A172 (cell line): Measurements from ENCODE around the gene BST1. TPM values are rescaled to one million over a fixed set of nuclear protein-coding genes. Genes with fewer than 3 reads are reported as not detected.

Source experiments
- DNase-seq: peaks from one replicate; pipeline ENCODE4 v3.0.0-alpha.2; 2015; ENCODE audit warnings: low spot score
- total RNA-seq: library from RNA; depleted of rRNA; stranded (reverse); fragments of >200 nt; shearing (Covaris generic); gene quantifications from 2 replicates; pipeline ENCODE4 v1.2.3, GENCODE V29; 2014

Gene BST1
- total RNA-seq, 1 experiment from 2014 or later: not detected

- no peak for DNase-seq
Observed at GRCh38 chr4:15676039-15676438, 26.8 kb upstream of the BST1 start.

DNA sequence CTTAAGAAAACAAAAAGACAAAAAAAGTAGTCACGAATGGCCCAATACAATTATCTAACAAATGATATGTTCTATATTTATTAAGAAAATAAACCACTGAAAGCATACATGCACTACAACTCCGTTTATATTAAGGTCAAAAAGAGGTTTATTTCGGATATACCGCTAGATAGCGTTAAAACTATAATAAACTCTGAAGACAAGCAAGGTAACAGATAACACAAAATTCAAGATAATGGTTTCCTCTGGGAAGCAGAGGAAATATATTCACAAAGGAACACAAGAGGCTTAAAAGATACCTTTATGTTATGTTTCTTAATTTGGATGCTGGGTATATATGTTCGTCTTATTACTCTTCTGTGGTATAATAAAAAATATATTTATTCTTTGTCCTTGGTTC lies 26.0 kb upstream of the BST1 start:
- DNase-seq: no peak

DNA sequence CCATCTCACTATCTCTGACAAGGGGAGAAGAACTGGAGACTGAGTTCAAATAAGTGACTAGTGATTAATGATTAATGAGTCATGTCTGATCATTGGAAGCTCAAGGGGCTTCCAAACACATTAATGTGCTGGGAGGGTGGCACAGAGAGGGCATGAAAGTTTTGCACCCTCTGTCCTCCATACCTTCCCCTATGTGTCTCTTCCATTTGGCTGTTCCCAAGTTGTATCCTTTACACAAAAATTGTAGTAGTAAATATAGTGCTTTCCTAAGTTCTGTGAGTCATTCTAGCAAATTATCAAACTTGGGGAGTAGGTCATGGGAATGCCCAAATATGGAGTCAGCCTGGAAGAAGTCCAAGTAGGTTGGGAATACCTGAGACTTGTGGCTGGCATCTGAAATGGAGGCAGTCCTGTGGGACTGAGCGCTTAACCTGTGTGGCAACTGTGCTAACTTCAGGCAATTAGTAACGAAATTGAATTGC lies 25.3 kb upstream of the BST1 start:
- peak; percentile 82 for DNase-seq

DNA sequence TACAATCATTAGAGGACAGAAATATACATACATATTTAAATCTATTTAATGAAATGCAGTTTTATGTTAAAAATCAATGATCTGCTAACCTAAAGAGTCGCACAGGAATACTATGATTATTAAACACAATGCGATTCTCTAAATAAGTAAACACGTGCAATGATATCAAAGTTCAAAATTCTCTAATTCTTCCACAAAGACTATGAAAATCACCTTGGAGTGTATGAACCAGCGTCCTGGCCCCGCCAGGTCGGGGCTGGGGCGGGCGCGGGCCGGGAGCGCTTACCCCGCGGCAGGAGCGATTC lies 21.8 kb upstream of the BST1 start:
- no peak for DNase-seq

DNA sequence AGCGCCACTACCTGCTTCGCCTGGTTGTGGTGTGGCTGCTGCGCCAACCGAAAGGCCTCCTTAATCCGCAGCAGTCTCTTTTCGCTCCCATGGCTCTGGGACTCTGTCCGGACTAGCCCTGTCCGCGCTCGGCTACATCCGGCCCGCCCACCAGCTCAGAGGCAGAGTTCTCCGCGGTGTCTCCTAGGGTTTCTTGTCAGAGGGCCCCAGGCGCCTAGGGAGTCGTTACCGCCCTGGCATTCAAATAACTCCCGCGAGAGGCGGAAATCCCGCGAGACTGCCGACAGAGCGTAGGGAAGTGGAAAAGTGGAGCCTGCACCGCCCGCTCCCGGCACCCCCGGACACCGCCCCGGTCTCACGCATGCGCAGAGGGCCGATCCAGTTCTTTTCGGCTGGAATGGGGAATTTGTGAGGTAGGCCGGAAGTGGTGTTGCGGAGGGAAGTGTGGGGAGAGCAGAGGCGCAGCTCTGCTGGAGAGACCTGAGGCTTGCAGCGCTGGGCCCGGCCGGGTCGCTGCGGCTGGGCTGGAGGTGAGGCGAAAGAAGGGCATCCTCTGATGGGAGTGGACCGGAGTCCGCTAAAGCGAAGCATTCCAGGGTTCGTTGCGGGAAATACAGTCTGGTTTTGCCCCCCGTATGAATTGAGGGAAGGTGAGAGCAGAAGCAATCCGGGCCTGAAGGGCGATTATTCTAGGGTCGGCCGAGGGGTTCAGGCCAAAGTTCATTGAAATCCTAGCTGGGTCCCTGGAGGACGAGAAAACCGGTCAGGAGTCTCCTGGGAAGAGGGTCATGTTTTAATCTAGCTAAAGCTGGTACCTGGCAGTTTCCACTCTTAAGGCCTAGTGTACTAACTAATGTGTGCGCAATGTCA lies 21.3 kb upstream of the BST1 start, which contains the start of gene FAM200B:
Gene FAM200B (plus strand): TSS at position 456 of the 870 bp plus-strand sequence. CDS start 5,151 bp downstream, outside the sequence.
- DNase-seq: peak; percentile 98

DNA sequence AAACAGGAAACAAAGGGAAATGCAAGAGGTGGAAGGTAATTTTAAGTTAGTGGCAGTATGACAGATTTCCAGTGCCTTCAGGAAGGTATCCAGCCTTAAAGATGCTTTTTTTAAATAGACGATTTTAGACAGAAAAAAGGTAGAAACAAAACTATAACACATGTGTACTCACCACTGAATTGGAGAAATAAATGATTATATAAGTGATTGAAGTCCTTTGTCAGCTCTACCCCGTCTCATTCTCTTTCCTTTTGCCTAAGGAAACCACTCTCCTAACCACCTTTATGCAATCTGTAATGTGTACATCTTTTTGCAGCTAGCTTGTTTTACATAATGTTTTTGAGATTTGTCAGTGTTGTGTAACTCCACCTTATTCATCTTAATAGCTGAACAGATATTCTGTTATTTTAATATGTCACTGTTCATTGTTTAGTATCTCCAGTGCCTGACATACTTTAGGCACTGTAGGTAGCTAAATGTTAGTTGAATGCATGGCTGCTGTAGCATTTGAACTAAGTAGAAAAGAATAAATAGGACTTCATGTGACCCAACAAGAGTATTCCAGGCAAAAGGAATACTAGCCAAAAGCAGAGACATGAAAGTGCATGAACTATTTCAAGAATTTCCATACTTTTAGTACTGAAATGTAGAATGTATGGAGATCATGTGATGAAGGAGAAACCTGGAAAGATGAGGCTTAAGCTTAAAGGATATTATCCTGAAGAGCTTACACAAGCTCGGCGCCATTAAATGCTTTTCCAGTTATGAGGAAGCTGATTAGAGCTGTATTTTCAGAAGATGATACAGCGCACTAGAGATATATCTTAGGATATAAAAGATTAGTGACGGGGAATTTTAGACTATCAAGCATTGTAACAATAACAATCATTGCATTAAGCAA lies 20.4 kb upstream of the BST1 start:
- DNase-seq: peak; percentile 14

DNA sequence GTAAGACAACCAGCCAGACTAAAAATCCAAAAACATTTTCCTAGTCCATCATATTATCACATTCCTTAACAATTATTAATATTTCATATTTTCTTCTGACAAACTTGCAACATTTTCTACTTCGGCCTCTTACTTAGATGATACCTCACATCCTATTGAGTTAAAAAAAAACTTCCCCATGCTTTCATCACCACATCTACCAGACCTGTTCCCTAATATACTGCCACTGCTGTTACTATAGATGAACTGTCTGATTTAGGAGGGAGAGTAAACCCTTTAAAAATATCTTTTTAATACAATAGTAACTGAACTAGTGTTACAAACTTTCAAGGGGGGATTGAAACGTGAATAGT lies 19.7 kb upstream of the BST1 start:
- no peak for DNase-seq

- DNase-seq: no peak
Observed at GRCh38 chr4:15684498-15684897, 18.4 kb upstream of the BST1 start.

DNA sequence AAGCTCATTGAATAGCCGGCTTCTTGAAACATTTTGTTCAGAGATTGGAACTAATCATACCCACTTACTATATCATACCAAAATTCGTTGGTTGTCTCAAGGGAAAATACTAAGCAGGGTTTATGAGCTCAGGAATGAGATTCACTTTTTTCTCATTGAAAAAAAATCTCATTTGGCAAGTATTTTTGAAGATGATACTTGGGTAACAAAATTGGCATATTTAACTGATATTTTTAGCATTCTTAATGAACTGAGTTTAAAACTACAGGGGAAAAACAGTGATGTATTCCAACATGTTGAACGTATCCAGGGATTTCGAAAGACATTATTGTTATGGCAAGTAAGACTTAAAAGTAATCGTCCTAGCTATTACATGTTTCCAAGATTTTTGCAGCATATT lies 14.8 kb upstream of the BST1 start:
- no peak for DNase-seq

- DNase-seq: peak; percentile 36
Observed at GRCh38 chr4:15689540-15689939, 13.3 kb upstream of the BST1 start.

- peak; percentile 95 for DNase-seq
Observed at GRCh38 chr4:15690020-15690809, 12.7 kb upstream of the BST1 start.

GRCh38 chr4:15691346-15692135 lies 11.3 kb upstream of the BST1 start:
- DNase-seq: peak; percentile 85

GRCh38 chr4:15692602-15693001 lies 10.3 kb upstream of the BST1 start:
- no peak for DNase-seq

- DNase-seq: no peak
Observed at GRCh38 chr4:15694431-15694830, 8.4 kb upstream of the BST1 start.

DNA sequence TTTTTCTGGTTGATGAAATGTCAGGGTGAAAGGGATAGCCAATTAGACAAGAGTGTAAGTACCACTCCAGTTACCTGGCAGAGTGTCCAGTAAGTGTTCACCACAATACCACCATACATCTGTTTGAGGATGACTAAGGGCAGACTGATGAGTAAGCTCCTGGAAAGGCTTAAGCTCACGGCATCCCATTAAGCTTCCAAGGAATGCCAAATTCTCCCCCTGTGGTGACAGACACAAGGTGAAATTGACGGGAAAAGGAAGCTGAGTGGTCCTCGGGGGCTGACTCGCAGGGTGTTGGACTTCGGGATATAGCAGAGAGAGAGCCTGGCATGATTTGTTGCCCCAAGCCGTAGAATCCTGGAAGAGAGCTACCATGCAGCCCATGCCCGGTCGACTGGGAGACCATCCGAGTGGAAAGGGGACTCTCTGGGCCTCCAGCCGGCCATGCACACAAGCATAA lies 7.6 kb upstream of the BST1 start:
- peak; percentile 99 for DNase-seq

DNA sequence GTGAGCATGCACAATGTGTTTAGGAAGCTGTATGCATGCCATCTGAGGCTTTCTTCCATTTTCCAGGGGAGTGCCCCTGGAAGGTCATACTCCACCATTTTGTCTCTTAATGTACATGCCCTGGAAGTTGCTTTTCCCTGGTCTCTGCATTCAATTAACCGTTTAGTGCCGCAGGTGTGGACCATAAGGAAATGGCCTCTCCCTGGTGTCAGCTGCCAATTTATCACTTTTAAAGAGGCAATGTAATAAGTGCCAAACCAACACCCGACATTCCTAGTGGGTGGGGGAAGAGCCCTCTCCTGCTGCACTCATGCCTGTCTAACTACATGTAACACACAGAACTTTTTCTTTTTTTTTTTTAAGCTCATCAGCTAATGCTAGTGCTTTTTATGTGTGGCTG lies 7.1 kb upstream of the BST1 start:
- peak; percentile 55 for DNase-seq

DNA sequence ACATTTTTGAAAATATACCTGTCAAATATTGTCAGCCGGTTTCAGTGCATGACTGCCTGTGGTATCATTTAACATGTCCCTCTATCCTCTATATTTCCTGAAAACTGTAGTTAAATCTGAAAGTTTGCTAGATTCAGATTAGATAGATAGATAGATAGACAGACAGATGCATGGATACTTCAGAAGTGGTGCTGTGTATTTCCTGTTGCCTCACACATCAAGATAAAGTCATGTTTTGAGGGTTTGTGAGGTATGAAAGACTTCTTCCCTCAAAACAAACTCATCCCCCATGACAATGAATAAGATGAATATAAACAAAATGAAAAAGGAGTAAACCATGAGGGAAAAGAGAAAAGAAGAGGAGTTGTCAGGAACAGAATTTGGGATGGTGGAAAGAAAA lies 6.0 kb upstream of the BST1 start:
- DNase-seq: no peak

DNA sequence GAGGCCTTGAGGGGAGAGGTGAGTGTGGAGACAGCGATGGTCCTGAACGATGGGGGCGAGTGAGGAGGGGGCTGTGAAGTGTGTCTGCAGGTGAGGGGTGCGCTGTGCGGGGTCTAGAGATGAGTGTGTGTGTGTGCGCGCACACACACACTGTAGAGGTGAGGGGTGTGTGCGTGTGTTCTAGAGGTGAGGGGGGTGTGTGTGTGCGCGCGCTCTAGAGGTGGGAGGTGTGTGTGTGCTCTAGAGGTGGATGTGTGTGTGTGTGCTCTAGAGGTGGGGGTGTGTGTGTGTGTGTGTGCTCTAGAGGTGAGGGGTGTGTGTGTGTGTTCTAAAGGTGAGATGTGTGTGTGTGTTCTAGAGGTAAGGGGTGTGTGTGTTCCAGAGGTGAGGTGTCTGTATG lies 574 bp downstream of the BST1 start:
- no peak for DNase-seq

DNA sequence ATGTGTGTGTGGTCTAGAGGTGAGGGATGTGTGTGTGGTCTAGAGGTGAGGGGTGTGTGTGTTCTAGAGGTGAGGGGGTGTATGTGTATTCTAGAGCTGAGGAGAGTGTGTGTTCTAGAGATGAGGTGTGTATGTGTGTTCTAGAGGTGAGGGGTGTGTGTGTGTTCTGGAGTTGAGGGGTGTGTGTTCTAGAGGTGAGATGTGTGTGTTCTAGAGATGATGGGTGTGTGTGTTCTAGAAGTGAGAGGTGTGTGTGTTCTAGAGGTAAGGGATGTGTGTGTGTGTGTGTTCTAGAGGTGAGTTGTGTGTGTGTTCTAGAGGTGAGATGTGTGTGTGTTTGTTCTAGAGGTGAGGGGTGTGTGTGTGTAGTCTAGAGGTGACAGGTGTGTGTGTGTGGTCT lies 1.3 kb downstream of the BST1 start:
- DNase-seq: no peak

GRCh38 chr4:15706646-15707362 lies 3.9 kb downstream of the BST1 start:
- no peak for DNase-seq
